HL-60/S4 treated with retinoic acid at 250 ng/mL for 4 days and 3 days (cell line): ENCODE results near the gene TACC2.

Experiments
- in situ Hi-C: fragments of 300-500 bp; cut with MboI; formaldehyde crosslinking; loops from 2 replicates; pipeline ENCODE4 v1.7.0; 2022; ENCODE audit warnings: low sequenced_read_pairs

TACC2 gene

GRCh38 chr10:122263971-122264370 is 275.0 kb downstream of the TACC2 start:
- in situ Hi-C loops: no loop called here

- in situ Hi-C loops: no loop called here
Measured at GRCh38 chr10:122264436-122264835, 275.5 kb downstream of the TACC2 start.

- in situ Hi-C loops: no loop called here
Measured at GRCh38 chr10:122264931-122265330, 276.0 kb downstream of the TACC2 start.

- in situ Hi-C loops: no loop called here
Measured at GRCh38 chr10:122265896-122266295, 276.9 kb downstream of the TACC2 start.

GRCh38 chr10:122267849-122268737 is 279.1 kb downstream of the TACC2 start:
- in situ Hi-C loops: no loop called here

DNA sequence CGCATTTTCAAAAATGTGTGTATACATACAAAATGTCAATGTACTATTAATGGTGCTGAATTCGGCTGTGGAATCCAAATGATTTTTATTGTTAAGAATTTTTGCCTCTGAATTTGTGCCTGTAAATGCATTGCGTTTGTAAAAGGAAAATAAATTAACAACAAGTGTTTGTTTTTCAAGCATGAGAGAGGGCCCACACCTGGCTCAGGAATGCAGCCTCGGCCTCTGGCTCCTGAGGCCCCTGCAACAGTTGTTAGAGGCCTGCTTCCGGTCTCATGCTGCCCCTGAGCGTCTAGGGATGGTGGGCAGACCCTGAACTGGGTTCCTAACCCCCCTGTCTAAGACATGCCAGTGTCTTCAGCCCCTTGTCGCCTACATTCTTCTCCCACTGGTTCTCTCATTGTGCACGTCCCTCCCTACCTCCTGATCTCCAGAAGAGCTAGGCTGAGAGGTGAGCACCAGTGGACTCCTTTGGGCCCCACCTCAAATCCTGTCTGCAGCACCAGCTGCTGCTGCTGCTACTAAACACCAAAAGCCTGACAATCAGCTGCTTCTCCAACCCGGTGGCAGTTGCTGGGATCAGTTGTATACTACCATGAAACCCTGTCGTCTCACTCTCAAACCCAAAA is 280.2 kb downstream of the TACC2 start:
- in situ Hi-C loops: no loop called here

DNA sequence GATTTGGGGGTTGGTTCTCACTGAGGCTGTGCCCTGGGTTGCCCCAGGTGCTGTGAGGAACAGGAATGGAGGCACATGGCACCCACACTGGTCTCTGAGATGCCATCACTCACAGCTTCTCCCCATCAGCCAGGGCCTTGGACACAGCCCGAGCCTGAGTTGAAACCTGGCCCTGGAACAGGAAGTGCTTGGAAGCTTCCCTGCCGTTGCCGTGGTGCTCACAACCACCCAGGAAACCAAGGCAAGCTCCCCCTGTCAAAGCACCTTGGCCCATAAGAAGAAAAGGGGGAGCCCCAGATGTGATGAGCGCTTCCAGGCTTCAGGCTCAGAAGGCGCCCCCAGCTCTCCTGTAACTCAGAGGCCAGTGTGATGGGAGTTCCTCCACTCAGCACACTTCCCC is 282.1 kb downstream of the TACC2 start, which contains the start of gene BTBD16:
TSS of gene BTBD16 (plus strand) at position 221 of the 400 bp plus-strand sequence. CDS start 3,786 bp downstream, outside the sequence.
- in situ Hi-C loops: no loop called here

- in situ Hi-C loops: no loop called here
Measured at GRCh38 chr10:122273966-122274545, 285.1 kb downstream of the TACC2 start.

GRCh38 chr10:122276611-122277208 is 287.7 kb downstream of the TACC2 start:
- in situ Hi-C loops: no loop called here

DNA sequence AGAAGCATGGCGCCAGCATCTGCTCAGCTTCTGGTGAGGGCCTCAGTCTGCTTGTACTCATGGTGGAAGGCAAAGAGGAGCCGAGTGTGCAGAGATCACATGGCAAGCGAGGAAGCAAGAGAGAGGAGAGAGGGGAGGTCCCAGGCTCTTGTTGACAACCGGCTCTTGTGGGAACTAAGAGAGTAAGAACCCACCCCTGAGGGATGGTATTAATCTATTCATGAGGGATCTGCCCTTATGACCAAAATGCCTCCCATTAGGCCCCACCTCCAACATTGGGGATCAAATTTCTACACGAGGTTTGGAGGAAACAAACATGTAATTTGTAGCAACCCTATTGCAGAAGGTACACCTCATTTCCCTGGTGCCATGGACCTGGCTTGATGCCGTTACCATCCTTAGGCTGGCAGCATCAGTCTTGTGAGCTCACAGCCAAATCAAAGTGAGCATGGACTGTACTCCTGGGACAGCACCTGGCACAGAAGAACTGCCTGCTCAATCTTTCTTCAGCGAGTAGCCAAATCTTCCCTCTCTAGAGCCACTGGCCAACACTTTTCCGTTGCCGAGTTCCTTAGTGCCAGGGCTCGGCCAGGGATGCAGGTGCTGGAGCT is 288.7 kb downstream of the TACC2 start:
- in situ Hi-C loops: no loop called here

GRCh38 chr10:122279725-122280141 is 290.8 kb downstream of the TACC2 start:
- in situ Hi-C loops: no loop called here

DNA sequence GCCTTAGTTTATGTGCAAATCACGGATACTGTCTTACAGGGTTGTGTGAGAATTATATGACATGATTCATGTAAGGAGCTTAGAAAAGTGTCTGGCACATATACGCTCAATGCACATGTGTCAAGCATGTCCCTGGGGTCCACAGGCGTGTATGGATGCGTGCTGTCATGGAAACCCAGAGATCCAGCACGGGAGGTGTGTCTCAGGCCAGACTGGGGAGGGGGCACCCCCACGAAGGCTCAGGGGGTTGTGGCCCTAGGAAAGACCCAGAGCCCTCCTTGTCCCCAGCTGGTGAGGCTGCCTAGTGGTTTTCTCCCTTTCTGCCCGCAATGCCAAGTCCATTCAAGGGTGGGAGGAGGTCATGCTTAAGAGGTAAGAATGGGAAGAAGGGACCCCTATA is 291.2 kb downstream of the TACC2 start:
- in situ Hi-C loops: no loop called here

GRCh38 chr10:122281018-122281626 is 292.2 kb downstream of the TACC2 start:
- in situ Hi-C loops: no loop called here

DNA sequence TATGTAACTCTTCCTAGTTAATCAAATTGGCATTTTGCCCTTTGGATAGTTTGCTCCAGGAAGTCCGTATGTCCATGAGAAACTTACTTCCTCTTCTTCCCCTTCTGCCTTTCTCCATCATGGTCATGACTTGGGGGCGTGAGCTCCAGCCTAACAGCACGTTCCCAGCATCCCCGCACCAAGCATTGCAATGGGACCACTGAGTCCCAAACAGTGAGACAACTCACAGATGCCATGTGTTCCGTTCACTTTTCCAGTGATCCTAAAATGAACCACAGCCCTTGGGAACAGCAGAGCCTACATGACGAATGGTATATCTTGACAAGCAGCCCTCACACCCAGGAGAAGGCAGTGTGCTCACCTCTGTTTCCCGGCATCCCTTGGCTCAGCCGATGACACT is 292.8 kb downstream of the TACC2 start:
- in situ Hi-C loops: no loop called here

GRCh38 chr10:122282253-122282671 is 293.3 kb downstream of the TACC2 start:
- in situ Hi-C loops: no loop called here

DNA sequence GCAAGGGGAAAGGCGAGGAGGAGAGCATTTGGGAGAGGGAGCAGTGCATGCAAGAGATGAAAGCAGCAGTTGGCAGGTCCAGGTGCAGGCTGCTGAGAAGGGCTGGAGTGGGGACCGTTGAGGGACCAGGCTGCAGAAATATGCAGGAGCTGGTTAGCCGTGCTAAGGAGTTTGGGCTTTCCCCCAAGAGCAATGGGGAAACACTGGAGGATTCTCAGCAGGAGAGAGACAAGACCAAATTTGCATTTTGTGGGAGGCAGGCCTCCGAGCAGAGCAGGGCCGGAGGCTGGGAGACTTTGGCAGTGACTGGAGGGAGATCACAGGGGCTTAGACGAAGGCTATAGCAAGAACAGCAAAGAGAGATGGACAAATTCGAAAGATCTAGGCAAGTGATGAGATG is 293.9 kb downstream of the TACC2 start:
- in situ Hi-C loops: no loop called here

- in situ Hi-C loops: no loop called here
Measured at GRCh38 chr10:122285506-122286444, 296.8 kb downstream of the TACC2 start.

- in situ Hi-C loops: no loop called here
Measured at GRCh38 chr10:122286867-122287266, 297.9 kb downstream of the TACC2 start.

DNA sequence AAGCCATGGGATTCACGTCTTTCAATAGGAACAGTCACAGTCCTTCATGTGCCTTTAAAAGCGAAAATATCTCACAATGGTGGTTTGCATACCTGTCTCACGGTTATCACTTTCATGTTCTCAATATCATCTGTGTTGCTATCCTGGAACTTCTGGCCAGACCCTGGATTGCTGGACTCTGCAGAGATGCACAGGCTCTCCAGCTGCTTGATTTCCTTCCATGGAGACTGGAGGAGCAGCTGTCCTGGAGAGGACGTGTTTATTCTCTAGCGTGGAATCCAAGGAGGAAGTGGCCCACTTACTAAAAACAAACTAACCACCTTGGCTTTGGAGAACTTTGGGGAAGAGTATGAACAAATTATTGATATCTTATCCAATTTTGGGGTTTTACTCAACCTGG is 298.6 kb downstream of the TACC2 start:
- in situ Hi-C loops: no loop called here
